Measurements from ENCODE around the gene PPFIA4.

Gene PPFIA4

DNA sequence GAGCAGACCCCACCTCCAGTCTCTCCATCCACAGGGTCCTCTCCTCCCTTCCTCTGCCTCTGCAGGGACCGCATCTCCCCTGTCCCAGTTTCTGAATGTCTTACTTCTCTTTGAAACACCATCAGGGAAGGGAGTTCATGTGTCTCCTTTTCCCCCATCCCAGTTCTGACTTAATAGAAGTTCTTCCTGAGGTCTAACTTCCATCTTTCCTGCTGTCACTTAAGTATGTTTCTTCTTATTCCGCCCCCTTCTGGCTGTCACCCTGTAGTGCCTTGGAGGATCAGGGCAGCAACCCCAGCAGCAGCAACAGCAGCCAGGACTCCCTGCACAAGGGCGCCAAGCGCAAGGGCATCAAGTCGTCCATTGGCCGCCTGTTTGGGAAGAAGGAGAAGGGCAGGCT is 30.2 kb downstream of the PPFIA4 start:
- H3K27ac ChIP-seq (ENCODE audit: low read depth, low read length) = no peak overlapping the region
- no peaks in the 10 kb centered on the region for H3K27me3 ChIP-seq (ENCODE audit: control insufficient read depth, insufficient read depth, low read length)
- no peak overlapping the region for H3K9ac ChIP-seq (ENCODE audit: low read length)
- H3K4me1 ChIP-seq (ENCODE audit: control insufficient read depth, insufficient read depth, low read length) = no peaks in the 10 kb centered on the region
- H3K36me3 ChIP-seq (ENCODE audit: control insufficient read depth, insufficient read depth, low read length) = no peaks in the 10 kb centered on the region
- no peak overlapping the region for H3K4me3 ChIP-seq (ENCODE audit: low read length)

DNA sequence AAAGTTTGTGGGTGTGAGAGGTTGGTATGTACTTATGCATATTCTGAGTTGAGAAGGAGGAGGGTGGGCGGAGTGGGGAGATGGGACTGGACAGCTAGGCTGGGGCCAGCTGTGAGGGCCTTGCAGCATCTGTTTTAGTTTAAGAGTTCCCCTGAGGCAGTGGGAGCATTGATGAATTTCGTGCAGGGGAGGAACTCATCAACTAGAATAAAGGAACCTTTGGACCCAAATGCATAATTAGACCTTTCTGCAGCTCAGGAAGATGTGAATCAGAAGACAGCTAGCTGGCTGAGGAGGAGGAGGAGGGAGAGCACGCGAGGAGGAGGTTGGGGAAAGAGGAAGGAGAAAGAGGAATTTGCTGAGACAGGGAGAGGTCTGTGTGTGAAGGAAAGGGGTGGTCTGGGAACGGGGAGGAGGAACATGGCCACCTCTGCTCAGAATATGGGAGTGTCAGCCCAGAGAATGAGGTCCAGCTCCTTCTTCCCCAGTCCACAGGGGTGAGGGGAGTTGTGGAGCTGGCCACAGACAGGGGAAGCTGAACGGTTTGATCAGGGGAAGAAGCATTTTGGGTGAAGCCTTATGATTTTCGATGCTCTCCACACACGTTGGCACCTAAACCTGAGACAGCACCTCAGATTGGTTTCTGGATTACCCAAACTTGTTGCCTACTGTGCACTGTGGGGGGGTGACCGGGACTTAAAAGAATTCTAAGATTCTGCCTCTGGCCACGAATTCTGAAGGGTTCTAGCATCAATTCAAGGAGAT is 31.8 kb downstream of the PPFIA4 start:
- Histone ChIP-seq H3K27ac (ENCODE audit: low read depth, low read length) (no peak overlapping the region), H3K27me3 (ENCODE audit: control insufficient read depth, insufficient read depth, low read length) (no peaks in the 10 kb centered on the region), H3K9ac (ENCODE audit: low read length) (no peak overlapping the region), H3K36me3 (ENCODE audit: control insufficient read depth, insufficient read depth, low read length) (no peaks in the 10 kb centered on the region), H3K4me1 (ENCODE audit: control insufficient read depth, insufficient read depth, low read length) (no peaks in the 10 kb centered on the region), H3K4me3 (ENCODE audit: low read length) (no peak overlapping the region)

DNA sequence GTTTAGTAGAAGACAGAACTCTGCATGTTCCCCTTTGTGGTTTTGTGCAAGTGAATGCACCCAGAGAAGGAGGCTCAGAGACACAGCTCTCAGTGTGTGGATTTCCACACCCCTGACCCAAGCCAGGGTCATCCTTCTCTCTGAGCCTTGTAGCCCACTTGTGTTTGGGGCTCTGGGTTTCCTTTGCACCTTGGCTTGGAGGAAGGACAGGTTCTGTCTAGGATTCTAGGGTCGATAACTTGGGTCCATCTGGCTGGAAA is 32.3 kb downstream of the PPFIA4 start:
- no peak overlapping the region for H3K4me3 ChIP-seq (ENCODE audit: low read length)
- H3K27me3 ChIP-seq (ENCODE audit: control insufficient read depth, insufficient read depth, low read length) = no peaks in the 10 kb centered on the region
- no peaks in the 10 kb centered on the region for H3K36me3 ChIP-seq (ENCODE audit: control insufficient read depth, insufficient read depth, low read length)
- H3K27ac ChIP-seq (ENCODE audit: low read depth, low read length) = no peak overlapping the region
- no peaks in the 10 kb centered on the region for H3K4me1 ChIP-seq (ENCODE audit: control insufficient read depth, insufficient read depth, low read length)
- H3K9ac ChIP-seq (ENCODE audit: low read length) = no peak overlapping the region

DNA sequence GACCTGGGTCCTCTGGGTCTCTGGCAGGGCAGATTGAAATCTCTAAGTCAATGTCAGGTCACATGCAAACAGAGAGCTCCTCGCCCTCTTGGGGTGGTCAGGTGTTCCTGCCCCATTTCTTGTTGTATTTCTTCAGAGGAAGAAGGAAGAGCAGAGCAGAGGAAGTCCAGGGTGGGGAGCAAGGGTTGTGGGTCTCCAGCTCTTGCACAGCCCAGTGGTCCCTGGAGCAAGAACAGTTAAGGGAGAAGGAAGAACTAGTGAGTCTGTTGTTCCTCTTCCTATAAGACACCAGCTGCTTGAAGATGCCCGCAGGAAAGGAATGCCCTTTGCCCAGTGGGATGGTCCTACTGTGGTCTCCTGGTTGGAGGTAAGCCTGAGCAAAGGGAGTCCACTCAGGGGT is 33.2 kb downstream of the PPFIA4 start:
- no peak overlapping the region for H3K4me3 ChIP-seq (ENCODE audit: low read length)
- no peaks in the 10 kb centered on the region for H3K27me3 ChIP-seq (ENCODE audit: control insufficient read depth, insufficient read depth, low read length)
- no peaks in the 10 kb centered on the region for H3K36me3 ChIP-seq (ENCODE audit: control insufficient read depth, insufficient read depth, low read length)
- H3K9ac ChIP-seq (ENCODE audit: low read length) = no peak overlapping the region
- H3K27ac ChIP-seq (ENCODE audit: low read depth, low read length) = no peak overlapping the region
- H3K4me1 ChIP-seq (ENCODE audit: control insufficient read depth, insufficient read depth, low read length) = no peaks in the 10 kb centered on the region

DNA sequence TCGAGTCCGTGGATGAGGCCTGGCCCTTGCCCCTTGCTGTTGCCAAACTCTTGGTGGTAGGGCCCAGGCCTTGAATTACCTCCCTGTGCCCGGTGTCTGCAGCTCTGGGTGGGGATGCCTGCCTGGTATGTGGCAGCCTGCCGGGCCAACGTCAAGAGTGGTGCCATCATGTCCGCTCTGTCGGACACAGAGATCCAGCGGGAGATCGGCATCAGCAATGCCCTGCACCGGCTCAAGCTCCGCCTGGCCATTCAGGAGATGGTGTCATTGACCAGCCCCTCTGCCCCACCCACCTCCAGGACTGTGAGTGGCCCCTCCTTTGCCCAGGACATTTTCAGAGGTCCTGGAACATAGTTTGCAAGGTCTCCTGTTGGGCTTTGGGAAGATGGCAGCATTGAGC is 33.8 kb downstream of the PPFIA4 start:
- no peaks in the 10 kb centered on the region for H3K4me1 ChIP-seq (ENCODE audit: control insufficient read depth, insufficient read depth, low read length)
- H3K27me3 ChIP-seq (ENCODE audit: control insufficient read depth, insufficient read depth, low read length) = peaks cover 2% of the 10 kb centered on the region
- H3K9ac ChIP-seq (ENCODE audit: low read length) = no peak overlapping the region
- H3K36me3 ChIP-seq (ENCODE audit: control insufficient read depth, insufficient read depth, low read length) = no peaks in the 10 kb centered on the region
- H3K27ac ChIP-seq (ENCODE audit: low read depth, low read length) = no peak overlapping the region
- no peak overlapping the region for H3K4me3 ChIP-seq (ENCODE audit: low read length)

GRCh38 chr1:203063287-203063686 is 37.0 kb downstream of the PPFIA4 start:
- Histone ChIP-seq H3K27ac (ENCODE audit: low read depth, low read length) (no peak overlapping the region), H3K4me3 (ENCODE audit: low read length) (no peak overlapping the region), H3K4me1 (ENCODE audit: control insufficient read depth, insufficient read depth, low read length) (peaks cover 3% of the 10 kb centered on the region), H3K27me3 (ENCODE audit: control insufficient read depth, insufficient read depth, low read length) (peaks cover 2% of the 10 kb centered on the region), H3K36me3 (ENCODE audit: control insufficient read depth, insufficient read depth, low read length) (no peaks in the 10 kb centered on the region), H3K9ac (ENCODE audit: low read length) (no peak overlapping the region)

DNA sequence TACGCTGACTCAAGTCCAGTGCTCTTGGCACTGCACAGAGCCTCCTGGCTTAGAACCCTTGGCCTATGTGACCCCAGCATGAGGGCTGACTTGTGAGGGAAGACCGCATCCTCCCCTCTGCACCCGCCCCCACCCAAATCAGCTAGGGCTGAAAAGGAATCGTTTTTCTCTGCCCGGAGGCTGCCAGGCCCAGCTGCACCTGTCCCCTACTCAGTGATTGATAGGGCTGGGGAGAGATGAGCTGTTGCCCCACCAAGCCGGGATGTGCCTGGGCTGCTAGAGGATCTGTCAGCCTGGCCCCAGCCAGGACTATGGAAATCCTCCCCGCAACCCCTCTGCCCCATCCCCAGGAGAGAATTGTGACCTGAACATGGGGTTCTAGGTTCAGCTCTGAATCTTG is 38.9 kb downstream of the PPFIA4 start:
- H3K36me3 ChIP-seq (ENCODE audit: control insufficient read depth, insufficient read depth, low read length) = no peaks in the 10 kb centered on the region
- H3K27me3 ChIP-seq (ENCODE audit: control insufficient read depth, insufficient read depth, low read length) = peaks cover 2% of the 10 kb centered on the region
- no peak overlapping the region for H3K27ac ChIP-seq (ENCODE audit: low read depth, low read length)
- H3K4me3 ChIP-seq (ENCODE audit: low read length) = no peak overlapping the region
- H3K9ac ChIP-seq (ENCODE audit: low read length) = no peak overlapping the region
- H3K4me1 ChIP-seq (ENCODE audit: control insufficient read depth, insufficient read depth, low read length) = peaks cover 20% of the 10 kb centered on the region

DNA sequence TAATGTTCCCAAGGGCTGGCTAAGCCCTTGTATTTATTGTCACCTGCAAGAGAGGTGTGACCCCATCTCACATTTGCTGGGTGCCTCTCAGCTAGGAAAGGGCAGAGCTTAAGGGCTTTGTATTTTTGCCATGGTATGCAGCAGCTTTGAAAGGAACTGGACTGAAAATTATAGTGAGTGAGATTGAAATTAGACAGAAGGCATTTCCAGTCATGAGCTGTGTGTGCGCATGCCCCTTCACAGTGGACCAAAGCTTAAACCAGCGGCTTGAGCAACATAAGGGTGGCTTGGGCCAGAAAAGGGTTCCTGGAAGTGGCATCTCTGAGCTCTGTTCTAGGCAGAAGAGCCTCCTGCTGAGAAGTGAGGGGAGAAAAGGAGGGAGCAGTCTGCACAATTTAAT is 39.7 kb downstream of the PPFIA4 start:
- H3K36me3 ChIP-seq (ENCODE audit: control insufficient read depth, insufficient read depth, low read length) = no peaks in the 10 kb centered on the region
- H3K4me3 ChIP-seq (ENCODE audit: low read length) = no peak overlapping the region
- no peak overlapping the region for H3K27ac ChIP-seq (ENCODE audit: low read depth, low read length)
- no peak overlapping the region for H3K9ac ChIP-seq (ENCODE audit: low read length)
- peaks cover 20% of the 10 kb centered on the region for H3K4me1 ChIP-seq (ENCODE audit: control insufficient read depth, insufficient read depth, low read length)
- peaks cover 2% of the 10 kb centered on the region for H3K27me3 ChIP-seq (ENCODE audit: control insufficient read depth, insufficient read depth, low read length)

DNA sequence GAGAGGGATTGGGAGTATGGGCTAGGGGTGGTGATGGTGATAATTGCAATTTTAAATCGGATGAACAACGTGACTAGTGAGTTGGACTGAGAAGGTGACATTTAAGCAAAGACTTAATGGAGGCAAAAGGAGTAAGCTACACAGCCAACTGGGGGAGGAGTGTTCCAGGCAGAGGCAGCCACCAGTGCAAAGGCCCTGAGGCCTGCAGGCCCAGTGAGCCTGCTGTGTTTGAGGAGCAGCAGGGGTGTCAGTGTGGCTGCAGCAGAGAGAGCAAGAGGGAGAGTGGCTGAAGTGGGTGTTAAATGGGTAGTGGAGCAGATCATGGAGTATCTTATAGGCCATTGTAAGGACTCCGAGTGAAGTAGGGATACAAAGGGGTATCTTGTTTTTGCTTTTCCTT is 40.7 kb downstream of the PPFIA4 start:
- Histone ChIP-seq H3K4me3 (ENCODE audit: low read length) (no peak overlapping the region), H3K27me3 (ENCODE audit: control insufficient read depth, insufficient read depth, low read length) (peaks cover 2% of the 10 kb centered on the region), H3K4me1 (ENCODE audit: control insufficient read depth, insufficient read depth, low read length) (peaks cover 20% of the 10 kb centered on the region), H3K9ac (ENCODE audit: low read length) (no peak overlapping the region), H3K36me3 (ENCODE audit: control insufficient read depth, insufficient read depth, low read length) (no peaks in the 10 kb centered on the region), H3K27ac (ENCODE audit: low read depth, low read length) (no peak overlapping the region)

GRCh38 chr1:203069030-203069747 is 42.9 kb downstream of the PPFIA4 start:
- Histone ChIP-seq H3K36me3 (ENCODE audit: control insufficient read depth, insufficient read depth, low read length) (no peaks in the 10 kb centered on the region), H3K27ac (ENCODE audit: low read depth, low read length) (peak overlapping the region; percentile 70), H3K27me3 (ENCODE audit: control insufficient read depth, insufficient read depth, low read length) (peaks cover 2% of the 10 kb centered on the region), H3K4me1 (ENCODE audit: control insufficient read depth, insufficient read depth, low read length) (peaks cover 20% of the 10 kb centered on the region), H3K9ac (ENCODE audit: low read length) (no peak overlapping the region), H3K4me3 (ENCODE audit: low read length) (no peak overlapping the region)

DNA sequence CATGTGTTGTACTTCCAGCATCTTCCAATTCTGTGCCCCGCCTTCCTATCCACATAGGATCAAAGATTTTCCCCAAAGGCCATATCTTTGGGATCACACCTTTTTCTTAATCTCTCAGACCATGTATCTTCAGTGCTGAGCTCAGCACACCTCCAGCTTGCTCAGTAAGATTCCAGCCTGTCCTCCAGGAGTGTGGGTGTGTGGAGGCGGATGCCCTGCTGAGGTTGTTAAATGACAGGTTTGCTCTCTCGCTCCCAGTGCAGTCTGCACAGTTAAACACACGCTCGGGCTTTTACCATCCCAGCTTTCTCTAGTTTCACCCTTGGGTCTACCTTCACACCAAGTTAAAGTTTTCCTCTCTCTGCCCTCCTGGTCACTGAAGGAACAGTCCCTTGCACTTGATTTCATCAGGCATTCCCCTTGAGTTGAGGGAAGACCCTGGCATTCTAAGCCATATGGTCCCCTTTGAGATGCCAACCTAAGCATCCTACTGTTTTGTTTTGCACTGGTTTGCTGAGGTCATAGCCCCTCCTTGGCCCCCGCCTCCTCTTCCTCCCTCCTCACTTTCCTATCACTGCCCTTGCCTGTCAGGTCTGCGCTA is 45.8 kb downstream of the PPFIA4 start:
- Histone ChIP-seq H3K4me1 (ENCODE audit: control insufficient read depth, insufficient read depth, low read length) (peaks cover 20% of the 10 kb centered on the region), H3K4me3 (ENCODE audit: low read length) (no peak overlapping the region), H3K27me3 (ENCODE audit: control insufficient read depth, insufficient read depth, low read length) (peaks cover 11% of the 10 kb centered on the region), H3K9ac (ENCODE audit: low read length) (no peak overlapping the region), H3K27ac (ENCODE audit: low read depth, low read length) (no peak overlapping the region), H3K36me3 (ENCODE audit: control insufficient read depth, insufficient read depth, low read length) (no peaks in the 10 kb centered on the region)

DNA sequence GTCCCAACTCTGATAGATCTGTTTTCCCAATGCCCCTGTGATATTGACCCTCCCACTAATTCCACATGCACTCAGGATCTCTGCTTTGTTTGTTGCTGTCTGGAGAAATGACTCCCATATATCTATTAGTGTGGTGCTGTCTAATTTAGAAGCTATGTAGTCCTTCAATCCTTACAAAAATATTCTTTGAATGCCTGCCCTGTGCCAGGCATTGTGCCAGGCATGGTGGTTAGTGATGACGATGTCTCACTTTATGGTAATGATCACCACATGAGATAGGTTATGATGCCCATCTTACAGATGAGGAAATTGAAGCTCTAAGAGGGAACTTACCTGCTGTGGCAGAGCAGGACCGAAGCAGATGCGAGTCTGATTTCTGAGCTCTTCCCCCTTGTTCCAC is 46.6 kb downstream of the PPFIA4 start:
- Histone ChIP-seq H3K27me3 (ENCODE audit: control insufficient read depth, insufficient read depth, low read length) (peaks cover 11% of the 10 kb centered on the region), H3K36me3 (ENCODE audit: control insufficient read depth, insufficient read depth, low read length) (no peaks in the 10 kb centered on the region), H3K9ac (ENCODE audit: low read length) (no peak overlapping the region), H3K27ac (ENCODE audit: low read depth, low read length) (no peak overlapping the region), H3K4me3 (ENCODE audit: low read length) (no peak overlapping the region), H3K4me1 (ENCODE audit: control insufficient read depth, insufficient read depth, low read length) (peaks cover 19% of the 10 kb centered on the region)

DNA sequence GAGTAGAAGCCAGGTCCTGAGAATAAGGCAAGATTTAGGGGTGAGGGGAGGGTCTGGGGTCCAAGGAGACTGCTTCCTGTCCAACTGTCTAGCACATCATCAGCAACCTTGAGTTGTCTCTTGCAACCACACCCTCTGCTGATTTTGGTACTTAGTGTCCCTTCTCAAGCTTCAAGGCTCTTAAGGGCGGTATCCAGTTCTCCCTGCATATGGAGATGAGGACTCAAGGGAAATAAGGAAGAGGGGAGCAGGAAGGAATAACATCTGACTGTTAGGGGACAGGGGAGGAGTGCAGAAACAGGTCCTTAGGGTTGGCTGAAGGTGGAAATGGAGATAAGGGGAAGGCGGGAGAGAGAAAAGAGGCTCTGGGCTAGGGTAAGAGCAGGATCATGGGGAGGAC is 47.2 kb downstream of the PPFIA4 start:
- peaks cover 11% of the 10 kb centered on the region for H3K27me3 ChIP-seq (ENCODE audit: control insufficient read depth, insufficient read depth, low read length)
- no peak overlapping the region for H3K4me3 ChIP-seq (ENCODE audit: low read length)
- H3K27ac ChIP-seq (ENCODE audit: low read depth, low read length) = no peak overlapping the region
- no peak overlapping the region for H3K9ac ChIP-seq (ENCODE audit: low read length)
- peaks cover 16% of the 10 kb centered on the region for H3K4me1 ChIP-seq (ENCODE audit: control insufficient read depth, insufficient read depth, low read length)
- no peaks in the 10 kb centered on the region for H3K36me3 ChIP-seq (ENCODE audit: control insufficient read depth, insufficient read depth, low read length)
